Loucy (cell line): ENCODE results near the gene EARS2.

Experiments
- CTCF ChIP-seq: fragments of 200-600 bp; sonication (generic); conservative IDR thresholded peaks from 2 replicates; pipeline ENCODE4 v1.5.1; 2014; ENCODE audit warnings: mild to moderate bottlenecking, antibody characterized with exemption, low read length
- EZH2phosphoT487 ChIP-seq: fragments of 200-600 bp; IDR thresholded peaks from 2 replicates; pipeline ENCODE4 v1.6.1; 2018; ENCODE audit warnings: antibody characterized with exemption, mild to moderate bottlenecking, moderate library complexity, borderline replicate concordance

DNA sequence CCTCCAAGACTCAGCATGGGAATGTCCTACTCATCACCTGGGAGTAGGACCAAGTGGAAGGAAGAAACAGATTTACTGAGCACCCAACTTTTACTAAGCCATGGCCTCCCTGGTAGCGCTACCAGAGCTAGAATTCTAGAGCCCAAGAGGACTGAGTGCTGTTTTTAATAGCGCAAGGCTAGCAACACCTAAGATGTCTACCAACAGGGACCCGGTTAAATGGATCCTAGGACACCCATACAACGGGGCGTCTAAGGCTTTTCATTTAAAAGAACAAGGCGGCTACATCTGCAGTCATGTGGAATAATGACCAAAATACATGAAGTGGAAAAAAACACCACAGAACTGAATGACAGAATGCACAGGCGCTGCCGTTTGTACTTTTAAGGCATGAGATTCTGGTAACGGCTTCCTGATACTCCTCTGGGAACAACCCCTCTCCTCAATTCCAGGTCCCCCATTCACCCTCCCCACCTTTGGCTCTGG, 51.9 kb downstream of the EARS2 start:
- TF ChIP-seq CTCF (no peak), EZH2phosphoT487 (no peak)
